ENCODE results near the gene MVP. TPM values are rescaled to one million over a fixed set of nuclear protein-coding genes. Genes with fewer than 3 reads are reported as not detected.
A peak's percentile ranks its signal among the peaks of the same experiment; 100 is the strongest.
"Not testable (repeated sequence)": the region's sequence is repeated elsewhere in the genome, so short reads cannot be mapped to it uniquely, and the experiment has no call there.

MVP gene
- total RNA-seq, 1 donor, result 273 TPM

- DNase-seq (ENCODE audit: insufficient read length, low spot score, missing footprints), result peak; percentile 85
- Histone ChIP-seq H3K79me2 (ENCODE audit: insufficient read depth, low read length) (peaks cover 56% of the 10 kb centered on the region), H3K9me3 (ENCODE audit: low read depth, low read length) (no peaks in the 10 kb centered on the region), H4K20me1 (ENCODE audit: insufficient read depth, low read length) (no peaks in the 10 kb centered on the region), H2AFZ (ENCODE audit: low read length) (peak overlapping the region; percentile 80), H3K36me3 (ENCODE audit: insufficient read depth, low read length) (no peaks in the 10 kb centered on the region), H3K27me3 (ENCODE audit: insufficient read depth, low read length) (no peaks in the 10 kb centered on the region), H3K4me3 (ENCODE audit: insufficient read depth, low read length) (peak overlapping the region; percentile 98), H3K4me2 (ENCODE audit: insufficient read depth, low read length) (peak overlapping the region; percentile 86), H3K4me1 (ENCODE audit: insufficient read depth, low read length) (peaks cover 9% of the 10 kb centered on the region), H3K27ac (ENCODE audit: low read depth, low read length) (peak overlapping the region; percentile 40)
- TF ChIP-seq CTCF (IDR thresholded peaks at IDR 0.05; ENCODE audit: extremely low read depth, low read depth, low read length), result no peak
Observed at GRCh38 chr16:29790949-29791844, 29.1 kb upstream of the MVP start.

GRCh38 chr16:29791845-29792807 is 28.1 kb upstream of the MVP start:
- Histone ChIP-seq H3K27me3 (ENCODE audit: insufficient read depth, low read length) (no peaks in the 10 kb centered on the region), H2AFZ (ENCODE audit: low read length) (peak overlapping the region; percentile 80), H3K27ac (ENCODE audit: low read depth, low read length) (no peak overlapping the region), H3K4me2 (ENCODE audit: insufficient read depth, low read length) (peak overlapping the region; percentile 86), H3K4me3 (ENCODE audit: insufficient read depth, low read length) (peak overlapping the region; percentile 98), H3K79me2 (ENCODE audit: insufficient read depth, low read length) (peaks cover 65% of the 10 kb centered on the region), H3K9me3 (ENCODE audit: low read depth, low read length) (no peaks in the 10 kb centered on the region), H3K36me3 (ENCODE audit: insufficient read depth, low read length) (peaks cover 8% of the 10 kb centered on the region), H4K20me1 (ENCODE audit: insufficient read depth, low read length) (no peaks in the 10 kb centered on the region), H3K4me1 (ENCODE audit: insufficient read depth, low read length) (peaks cover 9% of the 10 kb centered on the region)
- peak; percentile 61 for DNase-seq (ENCODE audit: insufficient read length, low spot score, missing footprints)
- no peak for TF ChIP-seq CTCF (IDR thresholded peaks at IDR 0.05; ENCODE audit: extremely low read depth, low read depth, low read length)

GRCh38 chr16:29793153-29793552 is 27.1 kb upstream of the MVP start:
- Histone ChIP-seq H3K79me2 (ENCODE audit: insufficient read depth, low read length) (peaks cover 66% of the 10 kb centered on the region), H3K36me3 (ENCODE audit: insufficient read depth, low read length) (peaks cover 16% of the 10 kb centered on the region)
- not testable (repeated sequence) for H2AFZ ChIP-seq (ENCODE audit: low read length); H3K4me2 ChIP-seq (ENCODE audit: insufficient read depth, low read length); H4K20me1 ChIP-seq (ENCODE audit: insufficient read depth, low read length); H3K4me3 ChIP-seq (ENCODE audit: insufficient read depth, low read length); H3K27ac ChIP-seq (ENCODE audit: low read depth, low read length); DNase-seq (ENCODE audit: insufficient read length, low spot score, missing footprints); H3K4me1 ChIP-seq (ENCODE audit: insufficient read depth, low read length); H3K27me3 ChIP-seq (ENCODE audit: insufficient read depth, low read length); H3K9me3 ChIP-seq (ENCODE audit: low read depth, low read length)

GRCh38 chr16:29794231-29794710 is 26.0 kb upstream of the MVP start:
- Histone ChIP-seq H3K4me3 (ENCODE audit: insufficient read depth, low read length) (no peak overlapping the region), H3K27ac (ENCODE audit: low read depth, low read length) (no peak overlapping the region), H3K27me3 (ENCODE audit: insufficient read depth, low read length) (no peaks in the 10 kb centered on the region), H3K79me2 (ENCODE audit: insufficient read depth, low read length) (peaks cover 66% of the 10 kb centered on the region), H3K9me3 (ENCODE audit: low read depth, low read length) (no peaks in the 10 kb centered on the region), H3K4me2 (ENCODE audit: insufficient read depth, low read length) (no peak overlapping the region), H4K20me1 (ENCODE audit: insufficient read depth, low read length) (no peaks in the 10 kb centered on the region), H3K4me1 (ENCODE audit: insufficient read depth, low read length) (peaks cover 9% of the 10 kb centered on the region), H3K36me3 (ENCODE audit: insufficient read depth, low read length) (peaks cover 27% of the 10 kb centered on the region), H2AFZ (ENCODE audit: low read length) (no peak overlapping the region)
- no peak for TF ChIP-seq CTCF (IDR thresholded peaks at IDR 0.05; ENCODE audit: extremely low read depth, low read depth, low read length)
- peak; percentile 23 for DNase-seq (ENCODE audit: insufficient read length, low spot score, missing footprints)
